ENCODE measurements around the gene TPT1. TPM values are rescaled to one million over a fixed set of nuclear protein-coding genes. Genes with fewer than 3 reads are reported as not detected.

Gene TPT1
- total RNA-seq (2022; extraction: Qiagen RNA extraction; ENCODE audit: low read depth) = 1,874 to 2,321 TPM (median 2,295 TPM) in 5 replicates

GRCh38 chr13:45341034-45341798 is at the start of gene TPT1:
Gene TPT1 (minus strand): TSS chr13:45341183. CDS start chr13:45341069, 114 bp downstream.

Other genes with a start within 250 kb of the TPT1 start
- gene GTF2F2, start 220.7 kb downstream of the TPT1 start, total RNA-seq (2022; extraction: Qiagen RNA extraction; ENCODE audit: low read depth) = 16.3 to 23.3 TPM (median 20.8 TPM) in 5 replicates
- not detected in 5 replicates for gene KCTD4, start 140.1 kb downstream of the TPT1 start, total RNA-seq (2022; extraction: Qiagen RNA extraction; ENCODE audit: low read depth)
- 6.7 to 11.9 TPM (median 8.6 TPM) in 5 replicates for gene SLC25A30, start 77.2 kb upstream of the TPT1 start, total RNA-seq (2022; extraction: Qiagen RNA extraction; ENCODE audit: low read depth)
- 8.8 to 15.8 TPM (median 14.7 TPM) in 5 replicates for gene COG3, start 123.8 kb upstream of the TPT1 start, total RNA-seq (2022; extraction: Qiagen RNA extraction; ENCODE audit: low read depth)